GM19240 (cell line): ENCODE results near the gene TCAP.

ENCODE experiments used
- DNase-seq: peaks from one replicate; pipeline ENCODE4 v3.0.0; 2011; ENCODE audit warnings: low spot score; ENCODE audit not compliant: insufficient read length

Gene TCAP, protein sequence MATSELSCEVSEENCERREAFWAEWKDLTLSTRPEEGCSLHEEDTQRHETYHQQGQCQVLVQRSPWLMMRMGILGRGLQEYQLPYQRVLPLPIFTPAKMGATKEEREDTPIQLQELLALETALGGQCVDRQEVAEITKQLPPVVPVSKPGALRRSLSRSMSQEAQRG

DNA sequence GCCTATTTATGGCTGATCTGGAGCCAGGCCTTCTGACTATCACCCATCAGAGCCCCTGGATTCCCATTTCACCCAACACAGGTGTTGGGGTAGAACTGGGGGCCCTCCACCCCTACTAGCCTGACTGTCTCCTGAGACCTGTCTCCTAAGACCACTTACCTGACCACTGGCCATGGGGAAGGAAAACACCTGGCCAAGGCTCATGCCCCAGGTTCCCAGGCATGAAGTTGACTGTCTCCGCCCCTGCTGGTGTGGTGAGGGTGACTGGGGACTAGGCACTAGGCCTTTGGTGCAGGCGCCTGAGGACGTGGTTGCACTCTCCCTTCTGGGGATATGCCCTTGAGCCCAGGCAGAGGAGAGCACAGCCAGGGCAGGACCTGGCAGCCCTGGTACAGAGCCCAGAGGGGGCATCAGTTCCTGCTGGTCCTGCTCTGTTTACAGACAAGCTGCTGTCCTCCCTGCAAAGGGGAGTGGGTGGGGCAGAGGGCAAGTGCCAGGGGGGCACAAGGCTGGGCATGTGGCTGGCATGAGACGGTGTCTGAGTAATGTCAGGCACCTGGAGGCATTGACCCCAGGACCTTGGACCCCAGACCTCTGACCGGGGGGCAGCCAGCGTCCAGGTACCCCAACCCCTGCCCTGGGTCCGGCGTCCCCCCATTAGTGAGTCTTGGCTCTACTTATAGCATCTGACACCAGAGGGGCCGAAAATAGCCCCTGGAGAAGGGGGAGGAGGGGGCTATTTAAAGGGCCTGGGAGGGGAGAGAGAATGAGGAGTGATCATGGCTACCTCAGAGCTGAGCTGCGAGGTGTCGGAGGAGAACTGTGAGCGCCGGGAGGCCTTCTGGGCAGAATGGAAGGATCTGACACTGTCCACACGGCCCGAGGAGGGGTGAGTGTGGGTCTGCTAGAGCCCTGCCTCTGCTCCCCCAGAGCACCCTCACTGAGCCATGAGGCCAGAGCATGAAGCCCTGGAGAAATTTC is at the start of gene TCAP:
TSS of gene TCAP (plus strand) at position 769 of the 981 bp plus-strand sequence. CDS start at position 780, 11 bp downstream.
- no peak for DNase-seq

DNA sequence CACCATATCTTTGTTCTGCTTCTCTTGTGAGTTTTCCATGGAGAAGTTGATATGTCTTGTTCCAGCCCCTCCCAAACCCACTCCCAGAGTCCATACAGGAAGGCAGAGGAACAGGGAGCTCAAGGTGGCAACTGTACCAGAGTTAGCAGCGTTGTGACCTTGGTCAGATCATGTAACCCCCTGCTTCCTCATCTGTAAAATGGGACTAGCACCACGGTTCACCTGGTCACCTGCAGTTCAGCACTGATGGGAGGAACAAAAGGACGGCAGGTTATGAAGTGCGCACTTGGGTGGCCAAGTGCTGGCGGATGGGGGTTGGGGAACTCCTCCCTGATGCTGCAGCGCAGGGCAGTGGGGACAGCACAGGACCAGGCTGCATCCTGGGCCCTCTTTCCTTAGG is 49.7 kb upstream of the TCAP start:
- DNase-seq = no peak

DNA sequence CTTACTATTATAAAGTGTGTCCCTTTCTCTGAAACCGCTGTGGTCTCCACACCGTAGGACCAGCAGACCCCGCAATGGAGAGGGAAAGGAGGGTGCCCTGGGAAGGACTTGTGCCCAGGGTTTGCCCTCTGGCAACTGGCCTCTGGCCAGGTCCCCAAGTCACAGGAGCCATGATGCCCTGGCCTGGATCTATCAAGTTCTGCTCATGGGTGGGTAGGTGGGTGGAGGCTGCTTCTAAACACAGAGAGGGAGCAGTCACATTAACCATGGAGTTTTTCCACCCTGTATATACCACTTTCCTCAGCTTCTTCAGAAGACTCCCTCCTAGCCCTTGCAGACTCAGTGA is 48.1 kb upstream of the TCAP start:
- no peak for DNase-seq

DNA sequence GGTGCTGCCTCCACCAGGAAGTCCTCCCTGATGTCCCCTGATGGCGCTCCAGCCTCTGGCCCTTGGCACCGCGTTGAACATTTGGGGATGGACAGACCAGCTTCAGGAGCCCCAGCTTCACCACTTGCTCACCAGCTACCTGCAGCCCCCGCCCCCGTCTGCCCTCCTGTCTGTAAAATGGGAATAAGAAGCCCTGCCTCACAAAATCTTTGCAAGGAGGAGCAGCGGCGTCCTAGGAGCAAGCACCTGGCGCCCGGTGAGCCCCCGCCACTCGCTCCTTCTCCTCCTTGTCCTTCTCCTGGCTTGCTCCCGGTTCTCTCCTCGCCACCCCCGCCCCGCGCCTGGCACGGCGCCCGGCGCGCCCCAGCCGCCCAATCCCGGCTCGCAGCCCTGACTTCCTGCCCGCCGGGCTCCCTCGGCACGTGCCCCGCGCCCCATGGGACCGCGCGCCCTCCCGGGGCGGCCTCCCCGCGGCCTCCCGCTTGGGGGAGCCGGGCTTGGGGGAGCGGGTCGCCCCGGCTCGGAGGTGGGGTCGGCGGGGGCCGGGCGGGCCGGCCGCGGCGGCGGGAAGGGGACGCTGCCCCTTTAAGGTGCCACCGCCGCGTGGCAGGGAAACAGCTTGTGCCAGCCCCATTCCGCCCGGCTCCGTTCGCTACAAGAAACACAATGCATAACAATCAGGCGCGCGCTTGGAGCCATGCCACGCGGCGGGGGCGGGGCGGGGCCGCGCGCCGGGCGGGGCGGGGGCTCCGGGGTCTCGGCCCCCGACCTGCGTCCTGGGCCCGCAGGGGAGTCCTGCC is 47.5 kb upstream of the TCAP start:
- no peak for DNase-seq

DNA sequence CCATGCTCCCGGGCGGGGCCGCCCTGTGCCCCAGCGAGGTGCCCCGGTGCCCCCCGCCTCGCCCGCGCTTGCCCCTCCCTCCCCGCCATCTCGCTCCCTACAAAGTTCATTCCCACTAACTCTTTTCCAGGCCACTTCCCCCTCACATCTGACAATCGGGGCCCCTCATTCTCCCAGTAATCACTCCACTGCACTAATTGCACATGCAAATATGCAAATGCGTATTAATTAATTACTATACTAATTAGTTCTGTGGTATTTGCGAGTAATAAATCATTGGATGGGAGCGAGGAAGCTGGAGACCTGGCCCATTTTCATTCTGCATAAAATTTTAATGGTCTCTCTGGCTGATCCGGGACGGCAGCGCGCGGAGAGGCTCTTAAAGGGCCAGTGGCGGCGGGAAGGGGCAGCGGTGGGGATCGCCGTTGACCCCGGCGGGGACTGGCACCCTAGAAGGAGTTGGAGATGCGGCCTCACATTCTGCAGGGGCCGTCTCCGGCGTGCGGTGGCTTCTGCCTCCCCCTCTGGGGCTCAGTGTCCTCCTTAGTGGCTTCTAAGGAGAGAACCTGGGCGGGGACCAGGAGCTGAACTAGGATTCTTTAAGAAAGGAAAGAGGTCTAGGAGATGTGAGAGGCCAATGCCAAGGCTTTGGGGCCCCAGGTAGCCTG is 46.8 kb upstream of the TCAP start:
- no peak for DNase-seq

DNA sequence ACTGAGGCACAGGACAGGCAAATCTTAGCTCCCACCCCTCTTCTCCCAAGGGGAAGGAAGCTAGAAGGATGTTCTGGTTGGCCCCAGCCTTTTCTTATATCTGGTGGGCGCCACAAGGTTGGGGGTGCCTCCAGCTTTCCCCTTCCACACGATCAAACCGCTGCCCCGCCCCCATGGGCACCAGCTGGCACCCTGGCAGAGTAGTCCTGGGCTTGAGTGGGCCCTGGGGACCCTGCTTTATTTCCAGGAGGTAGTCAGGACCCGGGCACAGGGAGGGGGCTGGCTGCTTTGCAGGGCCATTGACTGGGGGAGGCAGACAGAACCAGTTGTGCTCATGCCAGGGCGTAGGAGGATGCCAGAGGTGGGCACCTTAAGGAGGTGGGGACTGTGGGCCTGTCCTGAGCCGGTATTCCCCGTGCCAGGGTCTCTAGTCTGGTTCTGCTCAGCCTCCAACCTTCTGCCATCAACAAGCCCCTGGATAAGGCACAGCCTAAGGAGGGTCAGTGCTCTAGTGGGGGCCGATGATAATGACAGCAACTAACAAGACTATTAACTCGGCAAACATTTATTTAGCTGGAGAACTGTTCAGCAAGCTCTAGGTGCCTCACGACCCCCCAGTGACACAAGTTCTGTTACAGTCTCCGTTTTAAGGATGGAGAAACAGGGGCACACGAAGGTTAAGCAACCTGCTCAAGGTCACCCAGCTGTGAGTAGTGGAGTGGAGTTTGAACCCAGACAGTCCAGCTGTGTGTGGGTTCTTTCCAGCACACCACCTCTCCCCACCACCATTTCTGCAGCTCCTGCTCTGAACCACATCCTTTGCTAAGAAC is 46.0 kb upstream of the TCAP start:
- DNase-seq = no peak

DNA sequence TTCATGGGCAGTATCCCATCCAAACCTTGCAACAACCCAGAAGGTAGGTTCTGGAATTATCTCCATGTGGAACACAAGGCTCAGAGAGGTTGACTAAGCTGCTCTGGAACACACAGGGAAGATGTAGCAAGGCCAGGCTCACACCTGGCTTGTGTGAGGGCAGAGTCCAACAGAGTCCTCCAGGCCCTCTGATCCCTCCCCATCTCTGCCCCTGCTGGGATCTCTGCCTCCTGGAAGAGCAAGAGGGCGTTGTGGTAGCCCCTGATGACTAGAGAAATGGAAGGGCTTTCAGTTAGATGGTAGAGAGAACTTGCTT is 45.4 kb upstream of the TCAP start:
- no peak for DNase-seq

DNA sequence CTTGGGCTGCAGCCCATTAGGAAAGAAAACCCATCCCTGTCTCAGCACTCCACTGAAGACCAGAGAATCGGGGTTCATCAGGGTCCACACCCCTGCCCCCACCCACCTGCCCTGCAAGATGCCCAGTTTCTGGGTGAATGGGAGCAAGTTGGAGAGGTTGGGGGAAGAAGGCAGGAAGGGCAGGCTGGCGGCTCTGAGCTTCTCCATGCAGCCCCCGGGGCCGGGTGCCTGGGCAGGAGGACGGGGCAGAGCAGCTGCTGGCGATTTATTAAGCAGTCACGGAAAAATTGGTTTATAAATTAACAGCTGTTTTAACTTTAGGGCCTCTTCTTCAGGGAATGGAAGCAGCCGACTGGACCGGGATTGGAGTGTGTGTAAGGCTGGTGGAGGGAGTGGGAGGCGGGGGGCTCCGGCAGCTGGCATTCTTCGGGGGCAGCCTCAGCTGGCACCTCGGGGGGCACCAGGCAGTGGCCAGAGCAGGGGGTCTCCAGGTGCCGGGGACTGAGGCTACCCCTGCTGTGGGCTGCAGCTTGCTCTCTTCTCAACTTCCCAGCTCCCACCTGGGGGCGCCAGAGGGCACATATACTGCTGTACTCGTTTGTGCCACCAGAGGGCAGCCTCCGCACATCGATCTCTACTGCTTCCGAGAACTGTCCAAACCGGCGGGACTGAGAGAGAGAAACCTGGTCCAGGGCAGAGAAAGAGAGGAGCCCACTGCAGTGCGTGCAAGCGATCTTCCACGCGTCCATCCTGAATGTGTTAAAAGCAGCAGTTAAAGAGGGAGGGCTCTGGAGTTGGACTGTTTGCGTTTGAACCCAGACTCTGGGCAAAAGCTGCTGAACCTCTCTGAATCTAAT is 43.4 kb upstream of the TCAP start:
- DNase-seq = peak; percentile 95

DNA sequence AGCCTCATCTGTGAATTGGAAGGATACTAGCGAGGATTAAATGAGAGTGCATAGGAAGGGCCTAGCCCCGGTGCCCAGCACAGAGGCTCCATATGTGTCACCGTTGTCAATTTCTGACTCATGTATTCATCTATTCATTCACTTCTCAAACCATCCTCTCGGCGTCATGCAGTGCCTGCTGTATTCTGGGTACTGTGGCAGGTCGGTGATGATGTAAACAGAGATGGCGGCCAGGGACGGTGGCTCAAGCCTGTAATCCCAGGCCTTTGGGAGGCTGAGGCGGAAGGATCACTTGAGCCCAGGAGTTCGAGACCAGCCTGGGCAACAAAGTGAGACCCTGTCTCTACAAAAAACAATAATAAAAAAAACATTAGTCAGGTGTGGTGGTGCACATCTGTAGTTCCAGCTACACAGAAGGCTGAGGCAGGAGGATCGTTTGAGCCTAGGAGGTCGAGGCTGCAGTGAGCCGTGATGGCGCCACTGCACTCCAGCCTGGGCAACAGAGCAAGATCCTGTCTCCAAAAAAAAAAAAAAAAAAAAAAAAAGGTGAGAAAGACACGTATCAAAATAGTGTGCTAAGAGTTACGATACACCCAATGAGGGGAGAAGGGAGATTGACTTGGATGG is 42.7 kb upstream of the TCAP start:
- DNase-seq = no peak

DNA sequence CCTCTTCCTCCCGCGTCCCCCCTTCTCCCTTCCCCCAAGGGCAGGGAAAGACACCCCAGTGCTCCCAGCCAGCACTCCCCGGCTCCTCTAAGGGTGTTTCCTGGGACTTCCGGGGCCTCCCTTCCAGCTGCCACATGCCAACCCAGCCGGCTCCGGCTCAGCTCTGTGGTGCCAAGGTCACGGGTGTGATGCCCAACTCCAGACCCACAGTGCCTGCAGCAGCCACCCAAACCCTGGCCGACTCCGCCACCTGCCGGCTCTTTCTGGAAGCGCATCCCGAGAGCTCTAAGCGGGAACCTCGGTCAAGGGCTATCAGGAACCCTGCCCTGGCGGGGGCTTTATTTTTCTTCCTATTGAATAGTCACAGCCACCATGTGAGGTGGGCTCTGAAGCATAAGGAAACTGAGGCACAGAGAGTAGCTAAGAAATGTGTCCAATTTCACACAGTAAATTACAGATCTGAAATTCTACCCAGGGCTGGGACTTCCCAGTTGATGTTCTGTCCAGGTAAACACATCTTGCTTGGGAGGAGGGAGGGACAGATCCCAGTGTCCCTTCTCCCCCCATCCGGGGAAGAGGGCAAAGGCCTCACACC is 41.7 kb upstream of the TCAP start:
- DNase-seq = peak; percentile 89

DNA sequence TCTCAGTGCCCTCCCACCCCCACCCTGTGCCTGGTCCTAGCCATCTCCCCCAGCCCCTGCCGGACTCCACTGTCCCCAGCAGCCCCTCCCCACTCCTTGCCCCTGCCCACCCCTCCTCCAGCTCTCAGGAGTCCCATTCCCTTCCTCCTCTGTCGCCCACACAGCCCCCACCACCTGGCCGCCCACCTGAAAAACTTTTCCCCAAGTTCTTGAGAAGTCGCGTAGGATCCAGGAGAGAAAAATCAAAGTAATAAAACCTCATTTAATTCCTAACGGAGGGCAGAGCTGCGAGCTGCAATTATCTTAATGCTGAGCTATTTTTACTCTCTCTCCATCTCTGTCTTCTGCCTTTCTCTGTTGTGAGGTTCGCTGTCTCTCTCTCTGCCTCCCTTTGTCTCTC is 40.8 kb upstream of the TCAP start:
- no peak for DNase-seq

DNA sequence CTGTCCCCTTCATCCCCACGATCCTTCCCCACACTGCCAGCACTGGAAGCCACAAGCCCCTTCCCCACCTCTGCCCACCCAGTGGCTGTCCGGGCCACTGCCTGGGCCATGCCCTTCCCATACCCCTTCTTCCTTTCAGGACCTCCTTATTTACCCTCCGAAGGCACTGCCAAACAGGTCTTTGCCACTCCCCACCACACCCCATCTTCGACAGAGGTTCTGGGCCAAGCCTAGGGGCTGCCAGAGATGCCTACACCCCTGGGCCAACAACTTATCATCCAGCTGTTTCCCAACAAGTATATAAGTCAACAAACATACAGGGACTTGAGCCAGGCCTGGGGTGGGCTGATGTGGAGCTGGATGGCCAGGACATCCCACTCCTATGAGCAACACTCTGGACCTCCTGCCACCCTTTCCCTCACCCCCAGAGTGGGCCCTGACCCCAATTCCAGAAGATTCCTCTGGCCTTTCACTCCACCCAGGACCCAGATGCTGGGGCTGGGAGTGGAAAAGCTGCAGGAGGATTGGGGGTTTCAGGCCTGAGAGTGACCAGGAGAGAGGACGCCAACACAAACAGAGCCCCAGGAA is 39.9 kb upstream of the TCAP start:
- DNase-seq = no peak

DNA sequence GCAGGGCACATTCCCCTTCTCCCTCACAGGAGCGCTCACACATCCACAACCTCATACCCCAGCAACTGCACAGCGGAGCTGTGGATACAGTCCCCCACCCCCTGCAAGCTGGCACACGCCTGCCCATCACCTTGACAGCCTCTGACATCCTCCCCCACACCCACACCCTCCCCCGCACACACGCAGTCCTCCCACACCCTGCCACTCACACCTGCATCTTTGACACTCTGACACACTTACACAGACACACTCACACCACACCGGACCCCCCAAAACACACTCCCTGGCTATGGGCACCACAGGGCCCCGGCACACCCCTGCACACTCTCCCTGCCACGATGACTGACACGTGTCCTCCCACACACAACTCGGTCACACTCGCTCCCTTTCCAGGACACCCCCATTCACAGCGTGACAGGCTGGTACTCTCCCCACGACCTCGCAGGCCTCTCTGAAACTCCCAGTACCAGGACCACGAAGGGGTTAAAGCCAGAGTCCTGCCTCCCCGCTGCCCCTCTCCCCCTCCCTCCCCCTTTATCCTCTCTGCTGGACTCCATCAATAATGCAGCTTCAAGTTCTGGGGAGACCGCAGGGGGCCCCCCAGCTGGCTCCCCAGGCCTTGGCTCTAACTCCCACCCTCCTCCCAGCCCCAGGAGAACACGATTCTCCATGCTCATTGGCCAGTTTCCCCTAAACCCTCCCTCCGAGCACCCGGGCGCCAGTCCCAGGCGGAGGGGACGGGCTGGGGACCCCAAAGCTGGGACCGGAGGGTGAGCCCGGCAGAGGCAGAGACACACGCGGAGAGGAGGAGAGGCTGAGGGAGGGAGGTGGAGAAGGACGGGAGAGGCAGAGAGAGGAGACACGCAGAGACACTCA is 38.7 kb upstream of the TCAP start, which contains the start of gene PPP1R1B:
TSS of gene PPP1R1B (plus strand) at position 782 of the 876 bp plus-strand sequence. CDS start 441 bp downstream, outside the sequence.
- no peak for DNase-seq

DNA sequence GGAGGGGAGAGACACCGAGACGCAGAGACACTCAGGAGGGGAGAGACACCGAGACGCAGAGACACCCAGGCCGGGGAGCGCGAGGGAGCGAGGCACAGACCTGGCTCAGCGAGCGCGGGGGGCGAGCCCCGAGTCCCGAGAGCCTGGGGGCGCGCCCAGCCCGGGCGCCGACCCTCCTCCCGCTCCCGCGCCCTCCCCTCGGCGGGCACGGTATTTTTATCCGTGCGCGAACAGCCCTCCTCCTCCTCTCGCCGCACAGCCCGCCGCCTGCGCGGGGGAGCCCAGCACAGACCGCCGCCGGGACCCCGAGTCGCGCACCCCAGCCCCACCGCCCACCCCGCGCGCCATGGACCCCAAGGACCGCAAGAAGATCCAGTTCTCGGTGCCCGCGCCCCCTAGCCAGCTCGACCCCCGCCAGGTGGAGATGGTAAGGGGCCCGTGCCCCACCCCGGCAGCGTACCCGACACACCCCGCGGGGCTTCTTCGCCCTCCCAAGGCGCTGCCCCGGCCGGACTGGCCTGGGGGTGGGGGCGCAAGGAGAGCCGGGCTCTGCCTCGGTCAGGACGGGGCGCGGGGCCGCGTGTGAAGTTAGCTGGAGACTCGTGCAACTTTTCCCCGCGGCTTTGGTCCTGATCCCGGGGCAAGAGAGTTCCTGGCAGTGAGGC is 38.0 kb upstream of the TCAP start:
- no peak for DNase-seq

DNA sequence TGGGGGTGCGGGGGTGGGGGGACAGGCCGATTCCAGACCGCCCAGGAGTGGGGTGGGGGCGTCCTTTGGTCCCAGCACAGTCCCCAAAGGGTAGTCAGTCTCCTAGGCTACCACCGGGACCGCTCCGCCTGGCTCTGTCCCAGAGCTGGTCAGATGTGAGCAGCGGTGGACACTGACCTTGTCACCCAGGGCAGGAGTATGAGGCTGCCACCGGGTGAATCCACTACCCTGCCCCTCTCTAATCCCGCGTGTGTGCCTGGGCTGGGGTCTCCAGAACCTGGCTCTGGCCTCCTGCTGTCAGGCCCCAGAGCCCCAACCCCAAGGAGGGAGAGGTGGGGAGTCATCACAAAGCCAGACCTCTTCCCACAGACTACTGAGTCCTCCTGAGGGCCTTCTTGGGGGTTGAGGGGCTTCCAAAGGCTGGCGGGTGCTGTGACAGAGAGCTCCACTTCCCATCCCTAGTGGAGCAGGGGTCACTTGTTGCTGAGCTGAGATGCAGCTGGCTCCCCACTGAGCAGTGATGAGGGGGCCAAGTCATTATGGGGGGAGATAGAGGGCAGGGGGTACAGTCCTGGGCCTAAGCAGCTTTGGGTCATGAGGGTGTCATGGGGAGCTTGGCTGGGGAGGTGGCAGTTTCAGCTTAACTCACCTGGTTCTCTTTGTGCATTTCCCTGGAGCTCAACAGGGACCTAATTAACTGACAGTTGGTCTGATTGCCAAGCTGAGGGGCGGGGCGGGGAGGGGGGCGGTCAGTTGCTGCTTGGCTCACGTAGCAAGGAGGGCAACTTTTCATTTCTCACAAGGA is 37.2 kb upstream of the TCAP start:
- DNase-seq = no peak
